Stimulated activated CD8-positive, alpha-beta memory T cell treated with anti-CD3 and anti-CD28 coated beads, Interleukin-4, amount 100 ng/mL, for 4 hours (primary cell): ENCODE data around the gene TGFB3.

Source experiments
- DNase-seq, 2 donors: peaks; one replicate each; pipeline ENCODE4 v3.0.0-alpha.2; 2020; ENCODE audit warnings: low read depth in 2 of 2, low spot score in 1 of 2

Gene TGFB3

DNA sequence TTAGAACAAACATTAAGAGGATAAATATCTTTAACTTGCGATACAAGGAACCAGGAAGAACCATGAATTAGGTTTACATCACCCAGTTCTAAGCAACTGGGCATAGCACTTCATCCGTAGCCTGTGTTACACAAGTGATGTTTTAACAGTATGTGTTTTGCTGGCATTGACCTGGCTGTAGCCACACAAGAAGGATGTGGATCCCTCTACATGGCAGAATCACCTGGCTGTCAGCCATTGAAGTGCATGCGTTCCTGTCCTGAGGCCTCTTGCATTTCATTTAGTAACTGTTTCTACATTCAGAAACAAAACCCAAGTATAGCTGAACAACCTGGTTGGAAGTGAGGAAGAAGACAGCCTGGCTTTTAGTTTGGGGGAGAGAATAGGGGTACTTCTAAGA lies 72.2 kb downstream of the TGFB3 start:
- no peak for DNase-seq
